NT2/D1 (cell line): ENCODE results near the gene IL36G.

Source experiments
- SUZ12 ChIP-seq: IDR thresholded peaks from 2 replicates; pipeline ENCODE4 v1.6.1; 2011; ENCODE audit not compliant: insufficient read length, insufficient read depth; ENCODE audit errors: extremely low read depth
- YY1 ChIP-seq: IDR thresholded peaks from 2 replicates; pipeline ENCODE4 v1.6.1; 2011; ENCODE audit not compliant: insufficient read length, insufficient read depth
- ZNF274 ChIP-seq: IDR thresholded peaks from 2 replicates; pipeline ENCODE4 v1.6.1; 2011; ENCODE audit warnings: mild to moderate bottlenecking, low read depth, low read length

DNA sequence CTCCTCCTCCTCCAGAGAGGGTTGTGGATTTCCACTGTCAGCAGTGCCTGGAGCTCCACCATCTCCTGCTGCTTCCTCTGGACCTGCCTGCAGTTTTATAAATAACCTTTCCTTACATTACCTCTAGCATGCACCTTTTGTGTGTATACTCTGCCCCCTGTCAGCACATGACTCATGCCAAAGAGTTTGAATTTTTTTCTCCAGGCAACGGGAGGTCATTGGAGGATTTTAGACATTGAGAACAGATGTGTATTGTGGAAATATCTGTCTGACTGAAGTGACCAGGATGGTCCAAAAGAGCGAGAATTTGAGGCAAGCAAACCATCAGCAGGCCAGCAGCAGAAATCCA is 35.2 kb upstream of the IL36G start:
- TF ChIP-seq YY1: no peak
- no peak for TF ChIP-seq SUZ12
- TF ChIP-seq ZNF274: no peak
